Measurements from ENCODE around the gene CYP19A1. TPM values are rescaled to one million over a fixed set of nuclear protein-coding genes. Genes with fewer than 3 reads are reported as not detected.

The CYP19A1 gene
- total RNA-seq, 2 donors from 2014 or later, result not detected

DNA sequence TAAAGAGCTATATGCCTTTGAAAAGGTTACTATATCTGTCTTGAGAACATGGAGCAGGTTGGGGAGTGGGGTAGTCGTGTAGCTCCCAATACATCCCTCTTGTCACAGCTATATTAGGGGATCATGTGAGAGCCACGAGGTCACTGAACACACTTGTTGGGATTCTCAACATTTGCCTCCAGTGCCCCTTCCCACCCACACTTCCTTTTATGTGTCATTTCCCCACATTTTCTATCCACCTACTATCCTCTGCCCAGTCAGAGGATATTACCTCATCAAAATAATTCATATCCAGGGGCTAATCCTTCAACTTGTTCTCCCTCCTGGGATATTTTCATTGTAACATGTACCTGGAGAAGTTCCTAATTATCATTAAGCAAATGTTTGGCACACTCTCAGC is 85.0 kb downstream of the CYP19A1 start:
- no peaks in the 10 kb centered on the region for H3K27me3 ChIP-seq
- DNase-seq, result no peak
- no peak overlapping the region for H3K27ac ChIP-seq
- intact Hi-C loops (cut with DNase I), result no loop called here
- no peaks in the 10 kb centered on the region for H3K9me3 ChIP-seq
- H3K4me1 ChIP-seq, result no peaks in the 10 kb centered on the region
- H3K9ac ChIP-seq (ENCODE audit: low read depth in 2 of 2, low read length in 2 of 2), result no peak overlapping the region
- TF ChIP-seq, protein P1, sequence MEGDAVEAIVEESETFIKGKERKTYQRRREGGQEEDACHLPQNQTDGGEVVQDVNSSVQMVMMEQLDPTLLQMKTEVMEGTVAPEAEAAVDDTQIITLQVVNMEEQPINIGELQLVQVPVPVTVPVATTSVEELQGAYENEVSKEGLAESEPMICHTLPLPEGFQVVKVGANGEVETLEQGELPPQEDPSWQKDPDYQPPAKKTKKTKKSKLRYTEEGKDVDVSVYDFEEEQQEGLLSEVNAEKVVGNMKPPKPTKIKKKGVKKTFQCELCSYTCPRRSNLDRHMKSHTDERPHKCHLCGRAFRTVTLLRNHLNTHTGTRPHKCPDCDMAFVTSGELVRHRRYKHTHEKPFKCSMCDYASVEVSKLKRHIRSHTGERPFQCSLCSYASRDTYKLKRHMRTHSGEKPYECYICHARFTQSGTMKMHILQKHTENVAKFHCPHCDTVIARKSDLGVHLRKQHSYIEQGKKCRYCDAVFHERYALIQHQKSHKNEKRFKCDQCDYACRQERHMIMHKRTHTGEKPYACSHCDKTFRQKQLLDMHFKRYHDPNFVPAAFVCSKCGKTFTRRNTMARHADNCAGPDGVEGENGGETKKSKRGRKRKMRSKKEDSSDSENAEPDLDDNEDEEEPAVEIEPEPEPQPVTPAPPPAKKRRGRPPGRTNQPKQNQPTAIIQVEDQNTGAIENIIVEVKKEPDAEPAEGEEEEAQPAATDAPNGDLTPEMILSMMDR (IDR thresholded peaks at IDR 0.05), result no peak
- no peaks in the 10 kb centered on the region for H3K36me3 ChIP-seq
- no peak overlapping the region for H3K4me3 ChIP-seq

GRCh38 chr15:51252671-51253070 is 85.7 kb downstream of the CYP19A1 start:
- TF ChIP-seq, protein P1 (IDR thresholded peaks at IDR 0.05), result no peak
- intact Hi-C loops (cut with DNase I), result no loop called here

DNA sequence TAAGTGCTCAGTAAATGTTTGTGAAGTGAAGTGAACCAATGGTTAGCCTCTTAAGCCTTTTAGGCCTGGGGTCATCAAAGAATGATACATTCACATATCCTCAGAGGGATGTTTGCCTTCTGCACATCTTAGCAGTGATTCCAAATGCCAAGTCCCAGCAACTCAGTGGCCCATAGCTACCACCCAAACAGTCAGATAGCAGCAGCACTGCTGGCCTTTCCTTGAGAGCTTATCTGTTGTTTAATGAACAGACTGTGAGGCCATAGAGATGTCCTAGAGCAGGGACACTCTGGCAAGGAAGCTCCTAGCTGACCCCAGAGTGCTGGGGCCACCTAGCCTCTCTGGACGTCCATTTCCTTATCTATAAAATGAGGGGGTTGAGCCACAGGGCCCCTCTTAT is 86.8 kb downstream of the CYP19A1 start:
- Histone ChIP-seq H3K27ac (no peak overlapping the region), H3K9ac (ENCODE audit: low read depth in 2 of 2, low read length in 2 of 2) (no peak overlapping the region), H3K9me3 (no peaks in the 10 kb centered on the region), H3K27me3 (no peaks in the 10 kb centered on the region), H3K4me3 (no peak overlapping the region), H3K36me3 (no peaks in the 10 kb centered on the region), H3K4me1 (no peaks in the 10 kb centered on the region)
- TF ChIP-seq, protein P1 (IDR thresholded peaks at IDR 0.05), result no peak
- intact Hi-C loops (cut with DNase I), result no loop called here
- no peak for DNase-seq

More at GRCh38 chr15:51252671-51253070, 85.7 kb downstream of the CYP19A1 start:
- Histone ChIP-seq H3K9ac (ENCODE audit: low read depth in 2 of 2, low read length in 2 of 2) (no peak overlapping the region), H3K27me3 (no peaks in the 10 kb centered on the region), H3K36me3 (no peaks in the 10 kb centered on the region), H3K4me1 (no peaks in the 10 kb centered on the region), H3K4me3 (no peak overlapping the region), H3K27ac (no peak overlapping the region), H3K9me3 (no peaks in the 10 kb centered on the region)
- DNase-seq, result no peak

- no peak for DNase-seq
- H3K4me1 ChIP-seq, result no peaks in the 10 kb centered on the region
- H3K36me3 ChIP-seq, result no peaks in the 10 kb centered on the region
- no peak overlapping the region for H3K4me3 ChIP-seq
- TF ChIP-seq, protein P1 (IDR thresholded peaks at IDR 0.05), result no peak
- intact Hi-C loops (cut with DNase I), result no loop called here
- no peaks in the 10 kb centered on the region for H3K9me3 ChIP-seq
- no peak overlapping the region for H3K9ac ChIP-seq (ENCODE audit: low read depth in 2 of 2, low read length in 2 of 2)
- no peak overlapping the region for H3K27ac ChIP-seq
- H3K27me3 ChIP-seq, result no peaks in the 10 kb centered on the region
These were observed 88.0 kb downstream of the CYP19A1 start for GRCh38 chr15:51250217-51251011.

DNA sequence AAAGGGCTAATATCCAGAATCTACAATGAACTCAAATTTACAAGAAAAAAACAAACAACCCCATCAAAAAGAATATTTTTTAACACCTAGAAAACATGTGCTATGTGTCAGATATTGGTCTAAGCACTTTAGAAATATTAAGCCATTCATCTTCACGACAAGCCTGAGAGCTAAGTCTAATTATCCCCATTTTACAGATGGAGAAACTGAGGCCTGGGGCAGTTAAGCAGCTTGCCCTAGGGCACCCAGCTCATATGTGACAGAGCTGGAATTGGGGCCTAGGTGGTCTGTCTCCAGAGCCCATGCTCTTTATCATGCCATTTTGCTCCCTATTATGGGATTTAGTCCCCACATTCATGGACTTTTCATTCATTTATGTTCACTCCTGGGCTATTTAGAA is 92.8 kb downstream of the CYP19A1 start:
- H3K9ac ChIP-seq (ENCODE audit: low read depth in 2 of 2, low read length in 2 of 2), result no peak overlapping the region
- H3K27me3 ChIP-seq, result no peaks in the 10 kb centered on the region
- TF ChIP-seq, protein P1 (IDR thresholded peaks at IDR 0.05), result no peak
- DNase-seq, result no peak
- no peak overlapping the region for H3K27ac ChIP-seq
- no peaks in the 10 kb centered on the region for H3K9me3 ChIP-seq
- intact Hi-C loops (cut with DNase I), result no loop called here
- H3K4me1 ChIP-seq, result no peaks in the 10 kb centered on the region
- H3K36me3 ChIP-seq, result no peaks in the 10 kb centered on the region
- H3K4me3 ChIP-seq, result no peak overlapping the region
